ENCODE measurements around the gene DHX16.

DNA sequence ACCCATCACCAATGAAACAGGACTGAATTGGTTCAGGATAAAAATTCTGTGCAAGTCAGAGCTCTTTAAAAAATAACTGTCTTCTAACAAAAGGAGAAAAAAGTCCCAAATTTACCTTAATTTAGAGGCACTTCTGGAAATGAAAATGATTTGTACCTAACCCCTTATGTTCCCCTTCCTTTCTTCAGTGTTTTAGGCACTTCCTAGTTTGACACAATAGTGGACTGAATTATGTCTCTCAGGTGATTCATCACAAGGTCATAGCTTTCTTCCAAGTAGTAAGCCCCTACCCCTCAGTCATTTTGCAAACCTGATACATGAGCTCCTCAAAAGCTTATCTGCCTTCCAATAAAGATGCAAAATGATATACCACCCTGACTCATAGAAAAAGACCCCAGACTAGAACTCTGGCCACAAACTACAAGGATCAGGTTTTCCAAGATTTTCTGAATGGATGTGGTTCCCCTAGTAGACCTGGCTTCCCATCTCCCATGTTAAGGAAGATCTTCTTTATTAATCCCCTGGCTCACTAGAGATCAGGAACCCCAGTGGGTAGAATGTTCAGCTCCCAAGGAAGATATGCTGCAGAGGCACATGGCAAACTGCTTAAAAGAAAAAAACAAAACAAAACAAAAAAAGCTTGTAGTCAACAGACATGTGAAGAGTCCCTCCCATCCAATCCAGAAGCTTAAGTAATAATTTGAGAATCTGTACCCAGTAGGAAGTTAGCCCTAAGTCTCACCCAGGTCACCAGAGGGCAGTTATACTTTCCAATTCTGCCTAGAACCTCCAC is 59.4 kb downstream of the DHX16 start:
- TF ChIP-seq POLR2A (IDR thresholded peaks at IDR 0.05; ENCODE audit: low read depth, low read length) (0 out of 2 replicates have a peak, but pooled peaks have one; percentile 18), BHLHE40 (IDR thresholded peaks at IDR 0.05; ENCODE audit: low read depth, low read length) (no peak), SMC3 (IDR thresholded peaks at IDR 0.05; ENCODE audit: low read depth, low read length) (no peak), FOS (IDR thresholded peaks at IDR 0.05; ENCODE audit: low read depth, low read length) (no peak), NFE2L2 (IDR thresholded peaks at IDR 0.05; ENCODE audit: low read depth, low read length) (no peak), MAZ (IDR thresholded peaks at IDR 0.05; ENCODE audit: borderline replicate concordance, low read depth, low read length) (no peak), CHD1 (IDR thresholded peaks at IDR 0.05; ENCODE audit: low read depth, low read length) (no peak), RFX5 (IDR thresholded peaks at IDR 0.05; ENCODE audit: low read depth, low read length) (no peak), MXI1 (IDR thresholded peaks at IDR 0.05; ENCODE audit: borderline replicate concordance, low read depth, low read length) (no peak)
- TF ChIP-seq, protein P1, sequence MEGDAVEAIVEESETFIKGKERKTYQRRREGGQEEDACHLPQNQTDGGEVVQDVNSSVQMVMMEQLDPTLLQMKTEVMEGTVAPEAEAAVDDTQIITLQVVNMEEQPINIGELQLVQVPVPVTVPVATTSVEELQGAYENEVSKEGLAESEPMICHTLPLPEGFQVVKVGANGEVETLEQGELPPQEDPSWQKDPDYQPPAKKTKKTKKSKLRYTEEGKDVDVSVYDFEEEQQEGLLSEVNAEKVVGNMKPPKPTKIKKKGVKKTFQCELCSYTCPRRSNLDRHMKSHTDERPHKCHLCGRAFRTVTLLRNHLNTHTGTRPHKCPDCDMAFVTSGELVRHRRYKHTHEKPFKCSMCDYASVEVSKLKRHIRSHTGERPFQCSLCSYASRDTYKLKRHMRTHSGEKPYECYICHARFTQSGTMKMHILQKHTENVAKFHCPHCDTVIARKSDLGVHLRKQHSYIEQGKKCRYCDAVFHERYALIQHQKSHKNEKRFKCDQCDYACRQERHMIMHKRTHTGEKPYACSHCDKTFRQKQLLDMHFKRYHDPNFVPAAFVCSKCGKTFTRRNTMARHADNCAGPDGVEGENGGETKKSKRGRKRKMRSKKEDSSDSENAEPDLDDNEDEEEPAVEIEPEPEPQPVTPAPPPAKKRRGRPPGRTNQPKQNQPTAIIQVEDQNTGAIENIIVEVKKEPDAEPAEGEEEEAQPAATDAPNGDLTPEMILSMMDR (conservative IDR thresholded peaks at IDR 0.05; ENCODE audit: low read depth, low read length): no peak
- TF ChIP-seq, protein P2, sequence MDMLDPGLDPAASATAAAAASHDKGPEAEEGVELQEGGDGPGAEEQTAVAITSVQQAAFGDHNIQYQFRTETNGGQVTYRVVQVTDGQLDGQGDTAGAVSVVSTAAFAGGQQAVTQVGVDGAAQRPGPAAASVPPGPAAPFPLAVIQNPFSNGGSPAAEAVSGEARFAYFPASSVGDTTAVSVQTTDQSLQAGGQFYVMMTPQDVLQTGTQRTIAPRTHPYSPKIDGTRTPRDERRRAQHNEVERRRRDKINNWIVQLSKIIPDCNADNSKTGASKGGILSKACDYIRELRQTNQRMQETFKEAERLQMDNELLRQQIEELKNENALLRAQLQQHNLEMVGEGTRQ (IDR thresholded peaks at IDR 0.05; ENCODE audit: low read depth, low read length): no peak

Data from IMR-90 (cell line).